HepG2 (cell line): ENCODE data around the gene KMT2A. TPM values are rescaled to one million over a fixed set of nuclear protein-coding genes. Genes with fewer than 3 reads are reported as not detected.

Experiments
- CEBPZ ChIP-seq: IDR thresholded peaks from 2 replicates; pipeline ENCODE4 v1.6.1; 2012; ENCODE audit warnings: low read length, improper control_type of control experiment
- FOXC1 ChIP-seq: sonication (generic); formaldehyde crosslinking; IDR thresholded peaks from 2 replicates; pipeline ENCODE4 v1.8.0; 2022; ENCODE audit warnings: mild to moderate bottlenecking, missing genetic modification reagents, borderline replicate concordance
- HMG20A ChIP-seq: IDR thresholded peaks from 2 replicates; pipeline ENCODE4 v1.6.1; 2016; ENCODE audit warnings: borderline replicate concordance
- HNRNPL ChIP-seq: fragments of 200-400 bp; formaldehyde crosslinking; IDR thresholded peaks from 2 replicates; pipeline ENCODE4 v1.6.1; 2017; ENCODE audit warnings: mild to moderate bottlenecking, low read depth, low read length
- IKZF5 ChIP-seq: IDR thresholded peaks from 2 replicates; pipeline ENCODE4 v1.6.1; 2018; ENCODE audit warnings: missing genetic modification reagents, mild to moderate bottlenecking, missing compliant biosample characterization
- KMT2B ChIP-seq: IDR thresholded peaks from 2 replicates; pipeline ENCODE4 v1.6.1; 2016; ENCODE audit warnings: missing genetic modification reagents, missing compliant biosample characterization
- MEIS1 ChIP-seq: sonication (generic); formaldehyde crosslinking; IDR thresholded peaks from 2 replicates; pipeline ENCODE4 v1.9.0; 2021; ENCODE audit warnings: mild to moderate bottlenecking, missing genetic modification reagents, moderate library complexity, borderline replicate concordance
- MTF1 ChIP-seq: sonication (generic); formaldehyde crosslinking; IDR thresholded peaks from 2 replicates; pipeline ENCODE4 v1.5.0; 2020; ENCODE audit warnings: missing genetic modification reagents
- NFKB2 ChIP-seq: sonication (generic); formaldehyde crosslinking; IDR thresholded peaks from 2 replicates; pipeline ENCODE4 v1.4.0; 2020; ENCODE audit warnings: missing genetic modification reagents, borderline replicate concordance
- RNF219 ChIP-seq: sonication (generic); formaldehyde crosslinking; IDR thresholded peaks from 2 replicates; pipeline ENCODE4 v1.5.0; 2020; ENCODE audit warnings: mild to moderate bottlenecking, missing genetic modification reagents
- SETDB1 ChIP-seq: sonication (generic); formaldehyde crosslinking; IDR thresholded peaks from 2 replicates; pipeline ENCODE4 v1.5.1; 2020; ENCODE audit warnings: missing genetic modification reagents, mild to moderate bottlenecking, borderline replicate concordance
- SP5 ChIP-seq: IDR thresholded peaks from 2 replicates; pipeline ENCODE4 v1.6.1; 2016; ENCODE audit warnings: low read depth, borderline replicate concordance
- TCF12 ChIP-seq, 2 experiments: fragments of 450-650 bp in 1 of 2; sonication (generic) in 1 of 2; formaldehyde crosslinking in 1 of 2; IDR thresholded peaks; 2 replicates each; pipeline versions ENCODE4 v1.6.1 to v1.8.0; 2017 to 2022; ENCODE audit warnings: antibody characterized with exemption in 1 of 2, mild to moderate bottlenecking in 1 of 2, missing genetic modification reagents in 1 of 2, moderate library complexity in 1 of 2
- TFDP1 ChIP-seq: IDR thresholded peaks from 2 replicates; pipeline ENCODE4 v1.6.1; 2016; ENCODE audit warnings: missing compliant biosample characterization, missing genetic modification reagents, borderline replicate concordance
- ZBTB34 ChIP-seq: sonication (generic); formaldehyde crosslinking; IDR thresholded peaks from 2 replicates; pipeline ENCODE4 v1.8.0; 2022; ENCODE audit warnings: mild to moderate bottlenecking, missing genetic modification reagents
- ZNF292 ChIP-seq: sonication (generic); formaldehyde crosslinking; IDR thresholded peaks from 2 replicates; pipeline ENCODE4 v1.8.1; 2022; ENCODE audit warnings: mild to moderate bottlenecking, low read depth, missing genetic modification reagents, borderline replicate concordance
- ZNF546 ChIP-seq: sonication (generic); formaldehyde crosslinking; conservative IDR thresholded peaks from 2 replicates; pipeline ENCODE4 v1.8.1; 2023; ENCODE audit warnings: mild to moderate bottlenecking, missing genetic modification reagents
- polyA plus RNA-seq, 8 experiments: library from polyadenylated mRNA; depleted of rRNA in 3 of 8; stranded (reverse) in 7 of 8; unstranded in 1 of 8; fragments of >200 nt; fragmentation: Illumina TruSeq in 4 of 8; extraction: Trizol in 4 of 8; gene quantifications; 2 replicates each; pipeline versions ENCODE4 v1.2.1 to v1.2.3, GENCODE V29; 2011 to 2016; ENCODE audit warnings: low read depth in 4 of 8, missing spikeins in 1 of 8, mixed read lengths in 1 of 8; ENCODE audit not compliant: insufficient read depth in 1 of 8
- total RNA-seq, 5 experiments: library from RNA; depleted of rRNA; stranded (reverse); fragments of >200 nt; fragmentation: Illumina TruSeq; extraction: Trizol; gene quantifications; 2 replicates each; pipeline ENCODE4 v1.2.3, GENCODE V29; 2016; ENCODE audit warnings: low read depth in 1 of 5

KMT2A gene
- total and polyA plus RNA-seq, 2 of the 13 experiments (the other 11 are each of a cell fraction or from before 2014, with no cell fraction given) = 12.4 to 20.0 TPM

- no peak for TF ChIP-seq SETDB1
- no peak for TF ChIP-seq ZNF546
- peak; percentile 64; the same call in 1 of the 2 replicates for TF ChIP-seq NFKB2 (CRISPR knock-in tag)
- TF ChIP-seq RNF219 (CRISPR knock-in tag) = no peak
- TF ChIP-seq MTF1 (CRISPR knock-in tag) = no peak
- no peak for TF ChIP-seq IKZF5 (CRISPR knock-in tag)
- no peak for TF ChIP-seq MEIS1 (CRISPR knock-in tag)
- no peak for TF ChIP-seq CEBPZ
- TF ChIP-seq TFDP1 (CRISPR knock-in tag) = no peak
- no peak for TF ChIP-seq ZNF292 (CRISPR knock-in tag)
- 0 out of 2 replicates have a peak, but pooled peaks have one; percentile 24 for TF ChIP-seq HNRNPL
- no peak for TF ChIP-seq TCF12 (IDR thresholded peaks at IDR 0.05)
- no peak for TF ChIP-seq TCF12 (CRISPR knock-in tag; IDR thresholded peaks at IDR 0.05)
- no peak; the same call in 1 of the 2 replicates for TF ChIP-seq FOXC1
- no peak; the same call in 1 of the 2 replicates for TF ChIP-seq KMT2B
- TF ChIP-seq SP5 (CRISPR knock-in tag) = peak; percentile 16; the same call in 1 of the 2 replicates
- no peak for TF ChIP-seq ZBTB34 (CRISPR knock-in tag)
- no peak for TF ChIP-seq HMG20A (CRISPR knock-in tag)
Measured at GRCh38 chr11:118572061-118572980, 136.0 kb downstream of the KMT2A start, which contains the start of gene ARCN1 (continued).
